Endothelial cell of umbilical vein (primary cell): Measurements from ENCODE around the gene VAV2. TPM values are rescaled to one million over a fixed set of nuclear protein-coding genes. Genes with fewer than 3 reads are reported as not detected.

ENCODE experiments used
- BruUV-seq: library from RNA; stranded (reverse); fragments of 400-500 nt; replicated peaks from 2 replicates; lab custom pipeline; 2021; lab: Mats Ljungman, UMichigan
- CTCF ChIA-PET: fragments of 300-600, 350-600 bp; sonication (Branson Sonifier 250); formaldehyde crosslinking; loops from one replicate; lab custom pipeline; 2021; ENCODE audit warnings: antibody characterized with exemption, inconsistent platforms; lab: Charles Lee
- POLR2A ChIA-PET: fragments of 300-600, 350-600 bp; sonication (Branson Sonifier 250); formaldehyde crosslinking; loops from one replicate; lab custom pipeline; 2021; ENCODE audit warnings: antibody characterized with exemption, inconsistent platforms; lab: Charles Lee
- DNase-seq: peaks from one replicate; pipeline ENCODE4 v3.0.0-alpha.2; 2011; ENCODE audit warnings: low read depth, low spot score
- FAIRE-seq: peaks from 2 replicates; lab custom pipeline; 2011; peaks lifted over from hg19 to GRCh38; lab: Jason Lieb, UNC
- H2AFZ ChIP-seq: 2 replicates; pipeline ENCODE4 v1.6.0; 2012; ENCODE audit warnings: low read depth, low read length, control low read depth, inconsistent platforms
- H3K27ac ChIP-seq: 2 replicates; pipeline ENCODE4 v1.5.1; 2011; ENCODE audit warnings: low read depth, mild to moderate bottlenecking, control low read depth, low read length, moderate library complexity; ENCODE audit not compliant: insufficient read depth
- H3K27me3 ChIP-seq, 2 experiments: 2 replicates each; pipeline versions ENCODE4 v1.6.0 to v1.6.1; 2011; ENCODE audit warnings: low read length in 2 of 2, mixed read lengths in 1 of 2; ENCODE audit not compliant: control insufficient read depth in 2 of 2, insufficient read depth in 2 of 2
- H3K36me3 ChIP-seq, 2 experiments: 2 replicates in 1 of 2; 3 replicates in 1 of 2; pipeline ENCODE4 v1.5.1; 2011; ENCODE audit warnings: low read length in 2 of 2, mild to moderate bottlenecking in 1 of 2, moderate library complexity in 1 of 2; ENCODE audit not compliant: control insufficient read depth in 2 of 2, insufficient read depth in 2 of 2; ENCODE audit errors: extremely low read depth in 1 of 2
- H3K4me1 ChIP-seq: 3 replicates; pipeline ENCODE4 v1.5.1; 2011; ENCODE audit warnings: mild to moderate bottlenecking, low read length; ENCODE audit not compliant: control insufficient read depth, insufficient read depth; ENCODE audit errors: extremely low read depth
- H3K4me2 ChIP-seq: 2 replicates; pipeline ENCODE4 v1.6.1; 2011; ENCODE audit warnings: low read length, control low read depth, mixed read lengths; ENCODE audit not compliant: insufficient read depth
- H3K4me3 ChIP-seq, 3 experiments: fragments of 200-600 bp in 1 of 3; sonication (generic), shearing (Covaris generic) in 1 of 3; replicated peaks in 1 of 3; 2 replicates each; pipeline ENCODE4 v1.5.1; 2011 to 2016; ENCODE audit warnings: control low read depth in 3 of 3, low read length in 3 of 3, mild to moderate bottlenecking in 2 of 3, inconsistent platforms in 1 of 3, low read depth in 1 of 3, moderate library complexity in 1 of 3; ENCODE audit not compliant: insufficient read depth in 1 of 3
- H3K79me2 ChIP-seq: 2 replicates; pipeline ENCODE4 v1.6.0; 2012; ENCODE audit warnings: low read length, inconsistent platforms; ENCODE audit not compliant: control insufficient read depth, insufficient read depth
- H3K9ac ChIP-seq: replicated peaks from 2 replicates; pipeline ENCODE3; 2011; ENCODE audit warnings: low read length, control low read depth; ENCODE audit not compliant: insufficient read depth; ENCODE audit errors: extremely low read depth
- H3K9me1 ChIP-seq: replicated peaks from 3 replicates; pipeline ENCODE4 v1.6.0; 2011; ENCODE audit warnings: mild to moderate bottlenecking, low read length; ENCODE audit not compliant: control insufficient read depth, insufficient read depth; ENCODE audit errors: extremely low read depth
- H3K9me3 ChIP-seq: replicated peaks from 2 replicates; pipeline ENCODE4 v1.5.1; 2012; ENCODE audit warnings: low read length, inconsistent platforms; ENCODE audit not compliant: control insufficient read depth, insufficient read depth
- H4K20me1 ChIP-seq: replicated peaks from 2 replicates; pipeline ENCODE3; 2011; ENCODE audit warnings: mild to moderate bottlenecking, low read length; ENCODE audit not compliant: control insufficient read depth, insufficient read depth; ENCODE audit errors: extremely low read depth
- EZH2 ChIP-seq: IDR thresholded peaks from 2 replicates; pipeline ENCODE4 v1.6.1; 2012; ENCODE audit warnings: borderline replicate concordance, low read depth, mild to moderate bottlenecking, moderate library complexity, low read length, inconsistent platforms; ENCODE audit not compliant: severe bottlenecking
- FOS ChIP-seq: IDR thresholded peaks from 2 replicates; pipeline ENCODE4 v1.6.1; 2011; ENCODE audit warnings: mild to moderate bottlenecking, low read length, moderate library complexity, borderline replicate concordance; ENCODE audit not compliant: insufficient read depth
- GATA2 ChIP-seq: IDR thresholded peaks from 2 replicates; pipeline ENCODE4 v1.7.0; 2011; ENCODE audit warnings: low read depth, mild to moderate bottlenecking, moderate library complexity, mixed read lengths, low read length; ENCODE audit not compliant: insufficient read length, insufficient read depth
- JUN ChIP-seq: IDR thresholded peaks from 2 replicates; pipeline ENCODE4 v1.6.1; 2011; ENCODE audit warnings: borderline replicate concordance, low read depth; ENCODE audit not compliant: insufficient read length, insufficient read depth
- MYC ChIP-seq: IDR thresholded peaks from one replicate; pipeline ENCODE4 v1.6.1; 2011; ENCODE audit warnings: mild to moderate bottlenecking, low read depth, low read length
- POLR2A ChIP-seq: IDR thresholded peaks from 2 replicates; pipeline ENCODE4 v1.6.1; 2012; ENCODE audit warnings: low read depth, mild to moderate bottlenecking, control low read depth, low read length
- POLR2AphosphoS5 ChIP-seq: IDR thresholded peaks from 2 replicates; pipeline ENCODE4 v1.6.1; 2012; ENCODE audit warnings: low read depth, mild to moderate bottlenecking, control low read depth, low read length, moderate library complexity; ENCODE audit not compliant: insufficient read depth
- dilution Hi-C: fragments of 300-500 bp; cut with MboI; formaldehyde crosslinking; loops from one replicate; pipeline ENCODE4 v1.15.0; 2019; ENCODE audit warnings: low sequenced_read_pairs; ENCODE audit not compliant: extremely low pct_ligation_motif_present
- intact Hi-C: fragments of 100-400 bp; cut with micrococcal nuclease; formaldehyde crosslinking; loops from one replicate; pipeline ENCODE4 v1.10.0; 2022
- polyA plus RNA-seq, 4 experiments: library from polyadenylated mRNA; depleted of rRNA in 3 of 4; stranded (reverse) in 3 of 4; unstranded in 1 of 4; fragments of >200 nt; gene quantifications; 2 replicates each; pipeline versions ENCODE4 v1.2.1 to v1.2.3, GENCODE V29; 2011 to 2012; ENCODE audit warnings: missing spikeins in 1 of 4
- total RNA-seq: library from RNA; stranded (reverse); gene quantifications from 2 replicates; pipeline ENCODE4 v1.2.3, GENCODE V29; 2021
- TF ChIP-seq, protein P1 (sequence below): IDR thresholded peaks from 2 replicates; pipeline ENCODE4 v1.6.1; 2011; ENCODE audit not compliant: insufficient read depth, insufficient read length
- TF ChIP-seq, protein P2 (sequence below), 2 donors: IDR thresholded peaks; 1 replicate in 1 of 2; 2 replicates in 1 of 2; pipeline ENCODE4 v1.5.1; 2011; ENCODE audit warnings: low read length in 2 of 2, mild to moderate bottlenecking in 2 of 2, moderate library complexity in 2 of 2, control low read depth in 1 of 2, inconsistent platforms in 1 of 2, low read depth in 1 of 2; ENCODE audit not compliant: insufficient read depth in 1 of 2; ENCODE audit errors: extremely low read depth in 1 of 2

The VAV2 gene
- total and polyA plus RNA-seq, 2 donors (not counting 3 experiments of a cell fraction or from before 2014, with no cell fraction given): 10.6 to 30.6 TPM

DNA sequence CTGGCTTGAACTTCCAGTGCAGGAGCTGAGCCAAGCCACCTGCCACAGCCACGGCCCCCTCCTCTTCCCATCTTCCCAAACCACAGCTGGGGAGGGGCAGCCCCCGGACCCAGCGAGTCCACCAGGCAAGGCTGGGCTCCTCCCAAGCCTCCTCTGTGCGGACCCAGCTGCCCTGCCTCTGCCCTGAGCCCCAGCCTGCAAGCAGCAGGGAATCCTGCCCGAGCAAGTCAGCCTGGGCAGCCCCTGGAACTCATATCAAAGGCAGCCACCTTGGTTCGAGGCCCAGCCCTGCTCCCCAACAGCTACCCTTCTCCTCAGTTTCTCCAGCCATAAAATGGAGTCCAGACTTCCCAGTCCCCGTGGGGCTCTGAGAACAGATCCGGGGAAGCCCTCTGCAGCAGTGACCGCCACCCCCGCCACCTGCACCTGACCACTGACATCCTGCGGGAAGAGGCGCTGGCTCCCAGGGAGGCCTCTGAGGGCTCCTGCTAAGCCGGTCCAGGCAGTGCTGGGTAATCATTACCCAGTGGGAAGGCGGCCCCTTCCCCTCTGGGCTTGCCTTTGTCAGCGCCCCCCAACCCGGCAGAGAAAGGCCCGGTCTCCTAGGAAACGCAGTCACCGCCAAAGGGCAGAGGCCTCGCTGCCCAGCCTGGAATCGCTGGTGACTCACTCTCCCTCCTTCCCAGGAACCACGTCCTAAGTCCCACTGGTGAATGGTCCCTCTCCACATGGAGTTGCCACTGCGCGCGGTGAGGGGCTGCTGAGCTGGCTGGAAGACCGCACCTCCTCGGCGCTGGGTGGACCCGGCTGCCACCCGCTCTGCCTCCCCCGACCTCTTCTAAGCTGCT, 1.5 kb downstream of the VAV2 start:
- Histone ChIP-seq H3K4me3 (peak overlapping the region; percentile 51 to 67 (median 64)), H2AFZ (peak overlapping the region; percentile 30), H3K4me1 (peaks cover 15% of the 10 kb centered on the region), H3K36me3 (no peaks in the 10 kb centered on the region), H3K4me2 (peak overlapping the region; percentile 75), H3K9me1 (no peaks in the 10 kb centered on the region), H3K79me2 (peaks cover 59% of the 10 kb centered on the region), H4K20me1 (no peaks in the 10 kb centered on the region), H3K27ac (peak overlapping the region; percentile 69), H3K9ac (peak overlapping the region; percentile 69), H3K27me3 (no peaks in the 10 kb centered on the region), H3K9me3 (no peaks in the 10 kb centered on the region)
- ChIA-PET CTCF (interaction anchor here (1.0 to 1.4 kb wide), 13 partner anchors 19 to 212 kb away, joined by 3 to 14 read pairs (median 4); no protein-coding TSS in a partner anchor), POLR2A (interaction anchor here (0.6 to 0.9 kb wide), 3 partner anchors 33 to 203 kb away, joined by 4 to 5 read pairs (median 4); no protein-coding TSS in a partner anchor)
- DNase-seq (peak; percentile 82), FAIRE-seq (peak; percentile 96)
- dilution Hi-C loops: no loop called here
- TF ChIP-seq POLR2AphosphoS5: peak; percentile 41
- TF ChIP-seq, protein P1, sequence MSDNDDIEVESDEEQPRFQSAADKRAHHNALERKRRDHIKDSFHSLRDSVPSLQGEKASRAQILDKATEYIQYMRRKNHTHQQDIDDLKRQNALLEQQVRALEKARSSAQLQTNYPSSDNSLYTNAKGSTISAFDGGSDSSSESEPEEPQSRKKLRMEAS: peak; percentile 13
- TF ChIP-seq JUN: peak; percentile 66
- TF ChIP-seq POLR2A: no peak
- TF ChIP-seq, protein P2, sequence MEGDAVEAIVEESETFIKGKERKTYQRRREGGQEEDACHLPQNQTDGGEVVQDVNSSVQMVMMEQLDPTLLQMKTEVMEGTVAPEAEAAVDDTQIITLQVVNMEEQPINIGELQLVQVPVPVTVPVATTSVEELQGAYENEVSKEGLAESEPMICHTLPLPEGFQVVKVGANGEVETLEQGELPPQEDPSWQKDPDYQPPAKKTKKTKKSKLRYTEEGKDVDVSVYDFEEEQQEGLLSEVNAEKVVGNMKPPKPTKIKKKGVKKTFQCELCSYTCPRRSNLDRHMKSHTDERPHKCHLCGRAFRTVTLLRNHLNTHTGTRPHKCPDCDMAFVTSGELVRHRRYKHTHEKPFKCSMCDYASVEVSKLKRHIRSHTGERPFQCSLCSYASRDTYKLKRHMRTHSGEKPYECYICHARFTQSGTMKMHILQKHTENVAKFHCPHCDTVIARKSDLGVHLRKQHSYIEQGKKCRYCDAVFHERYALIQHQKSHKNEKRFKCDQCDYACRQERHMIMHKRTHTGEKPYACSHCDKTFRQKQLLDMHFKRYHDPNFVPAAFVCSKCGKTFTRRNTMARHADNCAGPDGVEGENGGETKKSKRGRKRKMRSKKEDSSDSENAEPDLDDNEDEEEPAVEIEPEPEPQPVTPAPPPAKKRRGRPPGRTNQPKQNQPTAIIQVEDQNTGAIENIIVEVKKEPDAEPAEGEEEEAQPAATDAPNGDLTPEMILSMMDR (IDR thresholded peaks at IDR 0.05; ENCODE audit: extremely low read depth in 1 of 2, insufficient read depth in 1 of 2, low read depth in 1 of 2, low read length in 2 of 2): no peak
- TF ChIP-seq GATA2: no peak
- no peak for TF ChIP-seq EZH2
- TF ChIP-seq MYC: peak; percentile 72
- peak; percentile 83 for TF ChIP-seq FOS
- intact Hi-C loops: loop anchor here (2.0 to 5.0 kb wide), 3 partner anchors 30 to 143 kb away; no protein-coding TSS in a partner anchor
- BruUV-seq: no TSS peak
